Mammary microvascular endothelial cell (primary cell): Measurements from ENCODE around the gene P4HA2. TPM values are rescaled to one million over a fixed set of nuclear protein-coding genes. Genes with fewer than 3 reads are reported as not detected.

Source experiments
- total RNA-seq: library from RNA; depleted of rRNA; stranded (reverse); fragments of >200 nt; gene quantifications from 2 replicates; pipeline ENCODE4 v1.2.3, GENCODE V29; 2015

The P4HA2 gene
- 51.8 and 57.9 TPM in 2 replicates for total RNA-seq

DNA sequence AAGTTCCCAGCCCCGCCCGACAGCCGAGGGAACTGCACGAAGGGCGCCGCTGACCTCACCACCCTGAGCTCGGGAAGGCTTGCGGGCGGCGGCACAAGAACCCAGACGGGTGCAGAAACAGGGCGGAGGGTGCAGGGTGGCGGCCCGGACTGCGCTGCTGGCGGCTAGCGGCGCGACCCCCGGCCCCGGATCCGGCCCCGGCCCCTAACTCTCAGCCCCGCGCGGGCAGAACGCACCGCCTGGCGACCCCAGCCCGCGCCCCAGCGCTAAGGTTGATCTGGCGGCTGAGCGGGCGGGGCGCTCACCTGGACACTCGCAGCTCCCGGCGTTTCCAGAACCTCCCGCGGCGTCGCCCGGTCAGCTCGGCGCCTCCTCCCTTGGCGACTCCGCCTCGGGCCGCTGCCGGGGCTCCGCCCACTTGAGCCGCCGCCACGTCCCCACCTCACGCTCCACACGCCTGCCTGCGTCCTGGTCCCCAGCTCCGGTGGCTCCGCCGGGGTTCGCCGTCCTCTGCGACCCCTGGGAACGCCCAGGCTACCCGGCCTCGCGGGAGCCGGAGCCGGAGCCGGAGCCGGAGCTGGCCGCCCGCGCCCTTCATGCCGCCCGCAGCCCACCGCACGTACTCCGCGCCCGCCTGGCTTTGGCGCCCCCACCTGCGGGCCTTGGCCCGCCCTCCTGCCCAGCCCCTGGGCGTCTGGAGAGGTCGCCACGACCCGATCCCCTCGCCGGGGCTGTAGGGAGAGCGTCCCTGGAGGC is at the start of gene P4HA2:
Gene P4HA2, minus strand, starts transcription at position 369 of the 756 bp plus-strand sequence. CDS start 9,227 bp downstream, outside the sequence.

DNA sequence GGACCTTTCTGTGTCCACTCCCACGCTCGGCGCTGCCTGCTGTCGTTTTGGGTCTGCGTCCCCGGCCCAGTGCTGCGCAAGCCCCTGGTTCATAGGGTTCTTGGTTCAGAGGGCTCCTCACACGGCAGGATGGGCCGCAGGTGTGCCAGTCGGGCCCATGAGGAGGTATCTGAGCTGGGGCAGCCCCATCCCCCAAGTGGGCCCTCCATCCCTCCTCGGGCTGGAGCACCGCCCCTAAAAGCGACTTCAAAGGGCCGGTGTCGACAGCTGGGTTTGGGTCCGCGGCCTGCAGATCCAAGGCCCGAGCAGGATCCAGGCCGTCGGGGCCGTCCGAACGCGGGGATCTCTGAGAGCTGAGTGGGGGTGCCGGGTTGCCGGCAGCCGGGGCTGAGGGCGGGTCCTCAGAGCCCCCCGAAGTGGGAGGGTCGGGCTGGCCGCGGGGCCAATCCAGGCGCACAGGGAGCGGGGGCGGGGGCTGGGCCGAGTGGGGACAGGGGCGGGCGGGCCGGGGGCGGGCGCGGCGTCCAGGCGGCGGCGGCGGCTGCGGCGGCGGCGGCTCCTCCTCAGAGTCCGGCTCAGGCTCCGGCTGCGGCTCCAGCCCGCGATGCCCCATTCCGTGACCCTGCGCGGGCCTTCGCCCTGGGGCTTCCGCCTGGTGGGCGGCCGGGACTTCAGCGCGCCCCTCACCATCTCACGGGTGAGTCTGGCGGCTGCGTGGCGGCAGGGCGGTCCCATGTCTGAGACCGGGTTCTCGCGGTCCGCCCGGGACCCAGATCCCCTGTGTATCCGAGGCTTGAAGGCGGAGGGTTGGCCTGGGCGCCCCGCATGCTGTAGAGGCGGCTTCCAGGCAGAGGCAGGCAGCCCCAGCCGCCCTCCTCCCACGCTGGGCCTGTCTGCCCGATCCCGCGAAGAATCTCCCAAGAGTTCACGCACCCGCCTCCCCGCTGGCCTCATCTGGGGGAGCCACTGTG is 29.8 kb upstream of the P4HA2 start, which contains the start of gene PDLIM4:
Gene PDLIM4, plus strand, starts transcription at position 566 of the 971 bp plus-strand sequence. Its CDS starts 39 bp downstream, at position 605.

Other genes starting within 250 kb of the P4HA2 start
- not detected in 2 replicates for gene ACSL6, start 216.2 kb downstream of the P4HA2 start, total RNA-seq
- gene IL3, start 167.2 kb downstream of the P4HA2 start, total RNA-seq: not detected in 2 replicates
- gene CSF2, start 154.1 kb downstream of the P4HA2 start, total RNA-seq: 16.8 and 17.5 TPM in 2 replicates
- gene PDLIM4, start 29.8 kb upstream of the P4HA2 start, total RNA-seq: 40.4 and 45.8 TPM in 2 replicates
- 10.7 and 12.0 TPM in 2 replicates for gene SLC22A4, start 66.5 kb upstream of the P4HA2 start, total RNA-seq
- gene SLC22A5, start 141.9 kb upstream of the P4HA2 start, total RNA-seq: 5.0 and 5.5 TPM in 2 replicates